HG03521 (cell line): ENCODE data around the gene STXBP5L.
"Not testable (repeated sequence)": the region's sequence is repeated elsewhere in the genome, so short reads cannot be mapped to it uniquely, and the experiment has no call there.

Source experiments
- ATAC-seq: cut with Tn5 transposase; IDR thresholded peaks from one replicate; pipeline ENCODE4 v1.9.1; 2021; ENCODE audit warnings: mild to moderate bottlenecking, moderate library complexity; ENCODE audit not compliant: unreplicated experiment

Gene STXBP5L

GRCh38 chr3:121414924-121415323 lies 506.9 kb downstream of the STXBP5L start:
- no peak for ATAC-seq

GRCh38 chr3:121418182-121418581 lies 510.2 kb downstream of the STXBP5L start:
- no peak for ATAC-seq

- no peak for ATAC-seq
These were observed 516.5 kb downstream of the STXBP5L start for GRCh38 chr3:121424549-121424948.

- no peak for ATAC-seq
These were observed 522.7 kb downstream of the STXBP5L start for GRCh38 chr3:121430664-121431215.

- ATAC-seq: peak; percentile 82
These were observed 523.9 kb downstream of the STXBP5L start for GRCh38 chr3:121431726-121432517.

GRCh38 chr3:121436074-121436473 lies 528.1 kb downstream of the STXBP5L start:
- no peak for ATAC-seq

GRCh38 chr3:121436641-121437040 lies 528.6 kb downstream of the STXBP5L start:
- ATAC-seq: no peak

- no peak for ATAC-seq
These were observed 535.5 kb downstream of the STXBP5L start for GRCh38 chr3:121443456-121443855.

GRCh38 chr3:121451752-121452151 lies 543.7 kb downstream of the STXBP5L start:
- not testable (repeated sequence) for ATAC-seq

- no peak for ATAC-seq
These were observed 554.6 kb downstream of the STXBP5L start for GRCh38 chr3:121462565-121462964.

- no peak for ATAC-seq
These were observed 555.7 kb downstream of the STXBP5L start for GRCh38 chr3:121463745-121464144.

- no peak for ATAC-seq
These were observed 559.1 kb downstream of the STXBP5L start for GRCh38 chr3:121467085-121467484.

GRCh38 chr3:121473001-121473400 lies 565.0 kb downstream of the STXBP5L start:
- no peak for ATAC-seq
